ENCODE data around the gene KCTD16. TPM values are rescaled to one million over a fixed set of nuclear protein-coding genes. Genes with fewer than 3 reads are reported as not detected.

Gene KCTD16
- total RNA-seq, 1 experiment from 2014 or later: 0.64 TPM

Other genes starting within 250 kb of the KCTD16 start
- 44.5 TPM for gene YIPF5, start 214 bp upstream of the KCTD16 start, total RNA-seq (2021; ENCODE audit: unreplicated experiment)

Data from HCT116 (cell line).